OCI-LY3 (cell line): ENCODE results near the gene ATP6V0C.
"Not testable (repeated sequence)": the region's sequence is repeated elsewhere in the genome, so short reads cannot be mapped to it uniquely, and the experiment has no call there.

Experiments
- CTCF ChIP-seq: fragments of 200-600, 300-600 bp; sonication (generic); IDR thresholded peaks from 2 replicates; pipeline ENCODE4 v1.5.1; 2014; ENCODE audit warnings: antibody characterized with exemption, low read length, low read depth
- EZH2phosphoT487 ChIP-seq: fragments of 200-600 bp; shearing (Covaris generic); IDR thresholded peaks from 2 replicates; pipeline ENCODE4 v1.6.1; 2018; ENCODE audit warnings: antibody characterized with exemption, mixed run types, low read depth

GRCh38 chr16:2479996-2480395, 33.8 kb upstream of the ATP6V0C start:
- TF ChIP-seq CTCF, EZH2phosphoT487: not testable (repeated sequence)
